RWPE1 (cell line): ENCODE results near the gene CCDC88B.

Experiments used
- CTCF ChIA-PET: fragments of 350-600 bp; sonication (Branson Sonifier 250); formaldehyde crosslinking; extraction: SDS; loops from one replicate; lab custom pipeline; 2021; lab: Yijun Ruan, JAX
- POLR2A ChIA-PET: fragments of 400-600 bp; formaldehyde crosslinking; extraction: SDS; loops from one replicate; lab custom pipeline; 2020; ENCODE audit warnings: antibody characterized with exemption; ENCODE audit not compliant: low non-redundant PET; lab: Yijun Ruan, JAX
- DNase-seq: peaks from one replicate; pipeline ENCODE4 v3.0.0; 2012; ENCODE audit warnings: low spot score
- H3K27ac ChIP-seq: fragments of 450-650 bp; 2 replicates; pipeline ENCODE4 v1.5.1; 2017
- CTCF ChIP-seq: fragments of 450-650 bp; conservative IDR thresholded peaks from 2 replicates; pipeline ENCODE4 v1.5.1; 2017; ENCODE audit warnings: low read depth, mild to moderate bottlenecking

Gene CCDC88B

GRCh38 chr11:64338716-64339115 lies 1.3 kb upstream of the CCDC88B start:
- TF ChIP-seq CTCF, result no peak
- ChIA-PET CTCF (interaction anchor here (0.6 to 1.2 kb wide), 3 partner anchors 16 to 154 kb away, joined by 3 to 5 read pairs (median 3); no protein-coding TSS in a partner anchor), POLR2A (no interaction called here)
- DNase-seq, result no peak
- peak overlapping the region; percentile 92 for H3K27ac ChIP-seq

DNA sequence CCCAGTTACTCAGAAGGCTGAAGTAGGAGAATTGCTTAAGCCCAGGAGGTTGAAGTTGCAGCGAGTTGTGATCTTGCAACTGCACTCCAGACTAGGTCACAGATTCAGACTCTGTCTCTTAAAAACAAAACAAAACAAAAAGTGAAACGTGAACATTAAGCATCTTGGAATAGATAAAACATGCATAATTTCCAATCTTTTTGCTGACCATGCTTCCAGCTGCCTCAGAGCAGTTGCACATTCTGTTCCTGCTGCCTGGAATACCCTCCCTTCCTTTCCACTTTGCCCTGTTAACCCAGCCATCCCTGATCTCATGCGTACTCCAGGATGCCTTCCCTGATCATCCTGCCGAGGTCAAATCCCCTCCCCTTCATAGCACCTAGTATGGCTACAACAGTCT lies 718 bp upstream of the CCDC88B start:
- CTCF ChIA-PET, result interaction anchor here (0.6 kb wide), 2 partner anchors 37 to 94 kb away, joined by 3 read pairs; no protein-coding TSS in a partner anchor
- peak overlapping the region; percentile 92 for H3K27ac ChIP-seq

DNA sequence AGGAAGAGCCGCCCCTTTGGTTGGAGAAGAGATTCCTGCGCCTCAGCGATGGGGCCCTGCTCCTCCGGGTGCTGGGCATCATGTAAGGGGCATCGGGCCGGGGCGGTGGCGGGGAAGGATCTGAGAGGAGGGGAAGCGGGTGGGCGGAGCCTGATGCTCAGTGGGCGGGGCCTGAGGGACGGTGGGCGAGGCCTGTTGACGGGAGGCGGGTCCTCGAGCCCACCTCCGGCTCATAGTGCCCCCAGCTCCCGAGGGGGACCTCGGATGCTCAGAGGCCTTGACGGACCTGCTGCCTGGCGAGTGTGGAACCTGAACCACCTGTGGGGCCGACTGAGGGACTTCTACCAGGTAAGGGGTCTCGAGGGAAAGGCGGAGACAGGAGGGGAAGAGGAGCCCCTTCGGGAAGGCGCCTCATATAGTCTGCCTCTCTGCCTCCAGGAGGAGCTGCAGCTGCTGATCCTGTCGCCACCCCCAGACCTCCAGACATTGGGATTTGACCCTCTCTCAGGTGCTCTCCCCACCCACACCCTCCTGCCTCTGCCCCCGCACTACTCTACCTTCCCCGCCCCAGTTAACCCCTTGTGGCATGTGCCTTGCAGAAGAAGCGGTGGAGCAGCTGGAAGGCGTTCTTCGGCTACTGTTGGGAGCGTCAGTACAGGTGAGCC lies 799 bp downstream of the CCDC88B start:
- peak overlapping the region; percentile 92 for H3K27ac ChIP-seq
- POLR2A ChIA-PET, result interaction anchor here (0.8 kb wide), 1 partner anchor 201 kb away, joined by 4 read pairs; no protein-coding TSS in a partner anchor
- CTCF ChIA-PET, result interaction anchor here (0.6 to 3.0 kb wide), 3 partner anchors 9 to 207 kb away, joined by 3 to 30 read pairs (median 11); no protein-coding TSS in a partner anchor
- TF ChIP-seq CTCF, result no peak
- no peak for DNase-seq

More for the DNA sequence above, 718 bp upstream of the CCDC88B start:
- POLR2A ChIA-PET, result no interaction called here
- DNase-seq, result no peak
- no peak for TF ChIP-seq CTCF

GRCh38 chr11:64341429-64341828 lies 1.4 kb downstream of the CCDC88B start:
- TF ChIP-seq CTCF, result no peak
- H3K27ac ChIP-seq, result peak overlapping the region; percentile 92
- ChIA-PET POLR2A (interaction anchor here (0.8 kb wide), 1 partner anchor 202 kb away, joined by 4 read pairs; no protein-coding TSS in a partner anchor), CTCF (interaction anchor here (0.5 to 3.0 kb wide), 5 partner anchors 9 to 206 kb away, joined by 3 to 30 read pairs (median 10); partner anchors contain the start of genes PRDX5 and TRMT112)
- DNase-seq, result no peak

GRCh38 chr11:64341851-64342791 lies 2.1 kb downstream of the CCDC88B start:
- peak; percentile 88 for DNase-seq
- peak overlapping the region; percentile 92 for H3K27ac ChIP-seq
- peak; percentile 82 for TF ChIP-seq CTCF
- ChIA-PET CTCF (interaction anchor here (0.5 to 3.0 kb wide), 11 partner anchors 10 to 658 kb away, joined by 3 to 30 read pairs (median 4); partner anchors contain the start of genes PRDX5 and TRMT112), POLR2A (interaction anchor here (0.5 to 1.2 kb wide), 4 partner anchors 10 to 1546 kb away, joined by 3 to 9 read pairs (median 4); partner anchors contain the start of genes FIBP, PRDX5 and TRMT112)
